H54 (cell line): ENCODE data around the gene NAIF1.
A peak's percentile ranks its signal among the peaks of the same experiment; 100 is the strongest.
"Not testable (repeated sequence)": the region's sequence is repeated elsewhere in the genome, so short reads cannot be mapped to it uniquely, and the experiment has no call there.

Experiments used
- DNase-seq: peaks from one replicate; pipeline ENCODE4 v3.0.0; 2011; ENCODE audit warnings: low spot score, mixed read lengths; ENCODE audit not compliant: insufficient read length
- FAIRE-seq: peaks from 3 replicates; lab custom pipeline; 2011; peaks lifted over from hg19 to GRCh38; lab: Jason Lieb, UNC
- POLR2A ChIP-seq: IDR thresholded peaks from 2 replicates; pipeline ENCODE4 v1.6.1; 2011; ENCODE audit warnings: low read depth, mild to moderate bottlenecking, low read length

NAIF1 gene

DNA sequence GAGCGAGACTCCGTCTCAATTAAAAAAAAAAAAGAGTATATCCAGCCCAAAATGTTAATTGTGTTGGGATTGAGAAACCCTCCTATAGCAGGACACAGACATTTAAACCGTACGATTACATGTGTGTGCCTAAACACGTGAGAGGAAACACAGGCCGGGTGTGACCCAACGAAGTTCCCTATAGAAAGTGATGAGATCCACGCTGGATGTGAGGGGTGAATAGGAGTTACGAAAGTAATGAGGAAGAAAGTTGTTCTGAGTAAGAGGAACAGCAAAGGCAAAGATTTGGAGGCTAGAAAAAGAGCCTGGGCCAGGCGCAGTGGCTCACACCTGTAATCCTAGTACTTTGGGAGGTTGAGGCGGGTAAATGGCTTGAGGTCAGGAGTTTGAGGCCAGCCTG is 13.6 kb downstream of the NAIF1 start:
- FAIRE-seq: no peak
- DNase-seq: no peak
- TF ChIP-seq POLR2A: no peak

DNA sequence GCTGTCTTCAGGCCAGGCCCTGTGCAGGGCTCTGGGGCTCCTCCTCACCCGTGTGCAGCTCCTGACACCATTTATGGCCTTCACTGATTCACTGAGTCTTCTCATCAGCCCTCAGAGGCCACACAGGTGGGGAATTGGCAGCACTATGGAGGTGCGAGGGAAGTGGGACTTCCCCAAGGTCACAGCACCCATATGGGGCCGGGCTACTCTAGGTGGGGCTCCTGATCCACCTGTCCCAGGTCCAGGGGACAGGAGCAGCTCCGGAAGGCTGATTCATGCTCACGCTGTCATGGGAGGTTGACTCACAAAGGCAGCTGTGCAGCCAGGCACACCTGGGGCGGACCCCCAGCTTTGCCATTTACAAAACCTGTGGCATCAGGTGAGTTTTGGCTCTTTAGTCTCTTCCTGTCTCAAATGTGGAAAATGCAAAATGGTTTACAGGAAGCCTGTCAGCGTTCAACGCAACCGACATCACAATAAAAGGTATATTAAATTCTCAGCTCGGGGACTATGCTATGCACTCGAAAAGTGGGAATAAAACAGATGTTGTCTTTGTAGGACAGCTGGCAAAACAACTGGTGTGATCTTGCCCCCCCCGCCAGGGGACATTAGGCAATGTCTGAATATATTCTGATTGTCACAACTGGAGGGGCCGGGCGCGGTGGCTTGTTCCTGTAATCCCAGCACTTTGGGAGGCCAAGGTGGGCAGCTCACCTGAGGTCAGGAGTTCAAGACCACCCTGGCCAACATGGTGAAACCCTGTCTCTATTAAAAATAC is 15.0 kb downstream of the NAIF1 start:
- no peak for DNase-seq
- no peak for FAIRE-seq
- no peak for TF ChIP-seq POLR2A

DNA sequence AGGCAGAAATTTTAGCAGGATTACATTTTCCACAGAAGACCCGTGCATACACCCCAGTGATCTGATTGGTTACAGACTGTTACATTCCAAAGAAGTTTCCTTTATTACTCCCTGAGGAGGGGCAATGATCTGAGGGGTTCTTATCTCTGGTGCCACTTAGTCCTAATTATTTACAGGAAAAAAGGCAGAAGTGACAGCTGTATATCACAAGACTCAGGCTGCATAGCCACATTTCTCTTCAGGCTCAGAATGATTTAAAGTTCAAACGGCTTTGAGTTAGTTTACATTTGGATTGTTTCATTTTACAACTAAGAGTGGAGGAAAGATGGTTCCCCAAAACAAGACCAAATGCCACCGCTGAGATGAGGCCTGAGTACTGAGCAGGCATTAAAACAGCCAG is 17.3 kb downstream of the NAIF1 start:
- DNase-seq (no peak), FAIRE-seq (no peak)
- no peak for TF ChIP-seq POLR2A

DNA sequence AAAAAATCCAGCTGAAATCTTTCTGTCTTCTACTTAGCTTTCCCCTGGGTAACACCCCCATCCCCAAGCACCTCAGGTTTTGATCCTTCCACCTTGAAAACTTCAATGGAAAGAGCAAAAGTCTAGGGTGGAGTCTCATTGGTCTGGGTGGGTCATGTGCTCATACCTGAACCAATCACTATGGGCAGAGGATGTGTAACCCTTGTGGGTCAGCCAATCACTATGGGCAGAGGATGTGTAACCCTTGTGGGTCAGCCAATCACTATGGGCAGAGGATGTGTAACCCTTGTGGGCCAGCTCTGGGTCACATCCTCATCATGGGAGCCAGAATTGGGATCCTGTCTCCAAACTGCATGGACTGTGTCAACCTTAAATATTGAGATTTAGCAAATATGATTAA is 18.5 kb downstream of the NAIF1 start:
- DNase-seq: no peak
- TF ChIP-seq POLR2A: no peak
- no peak for FAIRE-seq

DNA sequence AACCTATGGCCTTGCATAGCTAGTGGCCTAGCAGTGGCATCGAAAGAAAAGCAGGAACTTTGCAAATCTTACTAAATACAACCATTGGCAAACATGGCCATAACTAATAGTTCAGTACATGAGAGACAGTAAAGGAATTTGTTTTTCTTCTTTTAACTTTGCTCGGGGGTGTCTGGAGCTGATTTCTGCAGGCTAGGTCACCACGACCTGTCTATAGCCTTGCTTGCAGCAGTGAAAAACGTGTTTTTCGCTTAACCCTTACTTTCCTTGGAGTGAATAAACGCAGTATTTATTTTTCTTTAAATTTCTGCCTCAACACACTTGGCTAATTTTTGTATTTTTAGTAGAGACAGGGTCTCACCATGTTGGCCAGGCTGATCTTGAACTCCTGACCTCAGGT is 19.9 kb downstream of the NAIF1 start:
- FAIRE-seq (no peak), DNase-seq (no peak)
- no peak for TF ChIP-seq POLR2A

DNA sequence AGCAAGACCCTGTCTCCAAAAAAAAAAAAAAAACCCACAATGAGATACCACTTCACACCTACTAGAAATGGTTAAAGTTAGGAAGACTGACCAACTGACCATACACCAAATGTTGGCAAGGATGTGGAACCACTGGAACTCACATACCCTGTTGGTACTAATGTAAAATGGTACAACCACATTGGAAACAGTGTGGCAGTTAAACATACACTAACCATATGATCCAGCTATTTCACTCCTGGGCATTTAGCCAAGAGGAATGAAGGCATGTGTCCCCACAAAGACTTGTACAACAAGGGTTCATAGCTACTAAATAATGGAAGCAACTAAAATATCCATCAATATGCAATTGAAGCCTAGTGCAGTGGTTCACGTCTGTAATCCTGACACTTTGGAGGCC is 21.3 kb downstream of the NAIF1 start:
- no peak for FAIRE-seq
- DNase-seq: no peak

DNA sequence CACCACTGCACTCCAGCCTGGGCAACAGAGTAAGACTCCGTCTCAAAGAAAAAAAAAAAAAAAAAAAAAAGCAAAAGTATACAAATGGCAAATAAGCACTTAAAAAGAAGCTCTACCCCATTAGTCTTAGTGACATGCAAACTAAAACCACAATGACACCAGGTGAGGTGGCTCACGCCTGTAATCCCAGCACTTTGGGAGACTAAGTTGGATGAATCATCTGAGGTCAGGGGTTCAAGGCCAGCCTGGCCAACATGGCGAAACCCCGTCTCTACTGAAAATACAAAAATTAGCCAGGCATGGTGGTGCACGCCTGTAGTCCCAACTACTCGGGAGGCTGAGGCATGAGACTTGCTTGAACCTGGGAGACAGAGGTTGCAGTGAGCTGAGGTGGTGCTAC is 21.7 kb downstream of the NAIF1 start:
- DNase-seq, FAIRE-seq: not testable (repeated sequence)

More for the DNA sequence above, 21.3 kb downstream of the NAIF1 start:
- TF ChIP-seq POLR2A: no peak

DNA sequence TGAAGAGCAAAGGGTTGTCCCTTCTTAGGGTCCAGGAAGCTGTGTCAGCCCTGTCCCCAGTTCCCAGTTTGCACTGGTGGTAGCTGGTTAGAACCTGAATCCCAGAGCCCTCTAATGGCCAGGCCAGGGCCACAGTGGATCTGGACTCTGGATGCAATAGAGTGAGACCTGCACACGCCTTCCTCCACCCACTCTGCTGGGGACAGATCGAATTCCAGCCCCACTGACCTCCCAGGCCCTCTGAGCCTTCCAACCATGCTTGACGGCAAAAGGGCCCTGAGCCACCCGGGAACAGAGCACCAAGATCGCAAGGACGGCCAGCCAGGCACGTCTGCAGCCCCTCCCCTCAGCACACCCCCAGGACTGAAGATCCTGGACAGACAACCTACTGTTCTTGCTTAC is 23.7 kb downstream of the NAIF1 start:
- no peak for FAIRE-seq
- TF ChIP-seq POLR2A: no peak
- no peak for DNase-seq

DNA sequence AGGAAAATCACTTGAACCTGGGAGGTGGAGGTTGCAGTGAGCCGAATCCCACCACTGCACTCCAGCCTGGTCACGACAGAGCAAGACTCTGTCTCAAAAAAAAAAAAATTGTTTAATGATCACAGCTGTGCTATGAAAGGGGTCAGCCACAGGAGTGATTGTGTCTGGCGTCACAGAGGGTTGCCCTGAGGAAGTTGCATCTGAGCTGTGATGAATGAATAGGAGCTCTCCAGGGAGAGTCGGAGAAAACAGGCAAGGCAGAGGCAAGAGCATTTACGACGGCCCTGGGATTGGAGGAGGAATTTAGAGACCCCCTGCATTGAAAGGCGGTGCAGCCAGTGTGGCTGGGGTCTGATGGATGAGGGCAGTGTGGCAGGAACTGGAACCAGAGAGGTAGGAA is 25.1 kb downstream of the NAIF1 start:
- no peak for TF ChIP-seq POLR2A
- no peak for DNase-seq
- no peak for FAIRE-seq

DNA sequence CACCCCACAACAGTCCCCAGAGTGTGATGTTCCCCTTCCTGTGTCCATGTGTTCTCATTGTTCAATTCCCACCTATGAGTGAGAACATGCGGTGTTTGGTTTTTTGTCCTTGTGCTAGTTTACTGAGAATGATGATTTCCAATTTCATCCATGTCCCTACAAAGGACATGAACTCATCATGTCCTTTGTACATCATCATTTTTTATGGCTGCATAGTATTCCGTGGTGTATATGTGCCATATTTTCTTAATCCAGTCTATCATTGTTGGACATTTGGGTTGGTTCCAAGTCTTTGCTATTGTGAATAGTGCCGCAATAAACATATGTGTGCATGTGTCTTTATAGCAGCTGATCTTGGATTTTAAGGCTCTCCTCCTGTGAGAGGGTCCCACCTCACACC is 26.3 kb downstream of the NAIF1 start:
- FAIRE-seq, DNase-seq: not testable (repeated sequence)

DNA sequence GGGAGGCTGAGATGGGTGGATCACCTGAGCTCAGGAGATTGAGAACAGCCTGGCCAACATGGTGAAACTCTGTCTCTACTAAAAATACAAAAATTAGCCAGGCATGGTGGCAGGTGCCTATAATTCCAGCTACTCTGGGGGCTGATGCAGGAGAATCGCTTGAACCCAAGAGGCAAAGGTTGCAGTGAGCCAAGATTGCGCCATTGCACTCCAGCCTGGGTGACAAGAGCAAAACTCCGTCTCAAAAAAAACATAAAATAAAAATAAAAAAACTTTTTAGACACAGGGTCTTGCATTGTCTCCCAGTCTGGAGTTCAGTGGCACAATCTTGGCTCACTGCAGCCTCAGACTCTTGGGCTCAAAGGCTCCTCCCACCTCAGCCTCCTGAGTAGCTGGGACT is 30.6 kb downstream of the NAIF1 start:
- FAIRE-seq, DNase-seq: not testable (repeated sequence)

DNA sequence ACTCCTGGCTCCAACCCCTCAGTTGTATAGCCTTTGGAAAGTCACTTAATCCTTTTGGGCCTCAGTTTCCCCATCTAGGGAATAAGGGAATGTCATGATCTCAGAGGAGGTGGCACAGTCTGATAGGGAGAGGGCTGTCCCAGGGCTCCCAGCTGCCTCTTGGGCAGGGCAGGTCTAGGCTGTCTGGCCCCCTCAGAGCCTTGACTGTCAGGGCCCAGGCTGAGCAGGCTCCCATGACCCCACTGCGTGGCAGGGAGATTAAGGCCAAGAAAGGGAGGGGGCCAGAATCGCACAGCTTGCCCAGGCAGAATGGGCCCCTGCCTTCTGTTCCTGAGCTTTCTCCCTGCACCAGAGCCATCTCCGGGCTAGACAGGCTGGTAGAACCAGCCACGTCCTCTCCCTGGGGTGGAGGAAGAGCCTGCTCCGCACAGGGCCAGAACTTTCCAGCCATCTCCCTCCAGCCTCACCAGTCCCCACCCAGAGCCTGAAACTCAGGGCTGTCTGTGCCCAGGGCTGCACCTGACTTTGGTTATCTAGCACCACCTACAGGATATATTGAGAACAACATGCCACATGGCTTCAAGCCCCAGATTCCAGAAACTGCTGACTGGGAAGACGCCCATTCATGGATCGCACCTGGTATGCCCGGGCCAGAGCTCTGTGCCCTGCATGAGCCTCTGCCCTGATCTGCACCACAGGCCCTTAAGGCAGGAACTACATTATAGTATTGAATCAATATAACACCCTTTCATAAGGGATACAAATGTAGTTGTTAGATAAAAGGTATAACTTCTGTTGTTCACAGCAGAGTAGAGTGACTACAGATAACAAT is 32.1 kb downstream of the NAIF1 start:
- FAIRE-seq (peak; percentile 89), DNase-seq (peak; percentile 94)
- no peak for TF ChIP-seq POLR2A

DNA sequence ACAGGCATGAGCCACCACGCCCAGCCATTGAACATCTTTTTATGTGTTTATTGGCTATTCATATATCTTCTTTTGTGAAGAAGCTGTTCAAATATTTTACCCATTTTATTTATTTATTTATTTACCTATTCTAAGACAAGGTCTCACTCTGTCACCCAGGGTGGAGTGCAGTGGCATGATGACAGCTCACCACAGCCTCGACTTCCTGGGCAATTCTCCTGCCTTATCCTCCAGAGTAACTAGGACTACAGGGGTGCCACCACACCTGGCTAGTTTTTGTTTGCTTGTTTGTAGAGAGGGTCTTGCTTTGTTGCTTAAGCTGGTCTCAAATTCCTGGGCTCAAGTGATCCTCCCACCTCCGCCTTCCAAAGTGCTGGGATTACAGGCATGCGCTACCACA is 33.5 kb downstream of the NAIF1 start:
- no peak for TF ChIP-seq POLR2A
- no peak for FAIRE-seq
- no peak for DNase-seq

DNA sequence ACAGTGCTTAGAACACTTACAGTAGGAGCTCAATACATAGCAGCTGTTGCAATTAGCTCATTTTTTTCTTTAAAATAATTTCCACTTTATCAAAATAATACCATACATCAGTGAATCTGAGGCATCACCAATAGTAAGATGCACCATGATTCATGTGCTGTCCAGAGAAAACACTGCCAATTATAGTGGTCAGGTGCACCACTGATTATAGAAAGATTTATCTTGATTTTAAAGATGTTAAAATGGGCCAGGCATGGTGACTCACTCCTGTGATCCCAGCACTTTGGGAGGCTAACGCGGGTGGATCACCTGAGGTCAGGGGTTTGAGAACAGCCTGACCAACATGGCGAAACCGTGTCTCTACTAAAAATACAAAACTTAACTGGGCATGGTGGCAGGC is 39.4 kb downstream of the NAIF1 start:
- TF ChIP-seq POLR2A: no peak
- no peak for FAIRE-seq
- no peak for DNase-seq

DNA sequence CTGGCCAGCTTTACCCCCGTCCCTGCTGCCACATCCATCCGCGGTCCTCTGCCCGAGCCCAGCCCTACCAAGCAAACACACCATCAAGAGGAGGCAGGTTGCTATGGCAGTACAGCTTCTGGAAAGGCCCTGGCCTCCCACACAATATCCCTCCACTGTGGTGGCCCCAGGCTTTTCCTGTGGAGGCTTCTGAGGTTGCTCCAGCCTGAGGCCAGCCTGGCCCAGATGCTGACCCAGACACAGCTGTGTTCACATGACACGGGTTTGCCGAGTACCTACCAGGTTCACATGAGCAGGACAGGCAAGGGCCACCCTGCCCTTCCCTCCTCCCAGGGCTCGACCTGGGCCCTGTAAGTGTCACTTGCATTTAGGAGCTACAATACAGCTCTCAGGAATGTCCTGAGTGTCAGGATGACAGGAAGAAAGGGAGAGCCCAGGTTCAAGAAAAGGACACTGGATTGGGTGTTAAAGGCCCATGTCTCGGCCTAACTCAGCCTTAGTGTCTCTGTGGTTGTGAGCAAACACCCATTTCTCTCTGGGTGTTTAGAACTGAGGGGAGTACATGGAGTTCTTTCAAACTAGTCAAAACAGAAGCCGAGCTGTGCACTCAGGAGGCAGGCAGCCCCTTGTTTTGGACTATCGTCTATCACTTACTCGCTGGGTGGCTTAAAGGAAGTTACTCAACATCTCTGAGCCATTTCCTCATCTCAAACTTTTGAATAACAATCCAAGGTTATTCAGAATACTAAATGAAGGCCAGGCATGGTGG is 40.2 kb downstream of the NAIF1 start:
- no peak for TF ChIP-seq POLR2A
- DNase-seq: no peak
- FAIRE-seq: no peak
